ENCODE data around the gene HIGD1C. TPM values are rescaled to one million over a fixed set of nuclear protein-coding genes. Genes with fewer than 3 reads are reported as not detected.

Gene HIGD1C
- total and polyA plus RNA-seq, 7 donors: not detected

- TF ChIP-seq CTCF (IDR thresholded peaks at IDR 0.05): no peak
- TF ChIP-seq POLR2AphosphoS5 (IDR thresholded peaks at IDR 0.05): no peak
- TF ChIP-seq POLR2A (IDR thresholded peaks at IDR 0.05): no peak
- TF ChIP-seq EP300 (IDR thresholded peaks at IDR 0.05): no peak
- Histone ChIP-seq H3K9me3 (no peaks in the 10 kb centered on the region), H3K27me3 (no peaks in the 10 kb centered on the region), H3K4me3 (no peak overlapping the region), H3K4me1 (peaks cover 0 to 33% (median 29%) of the 10 kb centered on the region in 4 donors), H3K36me3 (peaks cover 18 to 63% (median 34%) of the 10 kb centered on the region in 4 donors), H3K27ac (no peak overlapping the region)
- no peak for DNase-seq
- WGBS, 2 donors: 92 to 96% methylated on average over 5 of the region's 5 CpGs
- intact Hi-C loops (cut with DNase I): no loop called here
Observed at GRCh38 chr12:50988871-50989270, 36.5 kb downstream of the HIGD1C start.

DNA sequence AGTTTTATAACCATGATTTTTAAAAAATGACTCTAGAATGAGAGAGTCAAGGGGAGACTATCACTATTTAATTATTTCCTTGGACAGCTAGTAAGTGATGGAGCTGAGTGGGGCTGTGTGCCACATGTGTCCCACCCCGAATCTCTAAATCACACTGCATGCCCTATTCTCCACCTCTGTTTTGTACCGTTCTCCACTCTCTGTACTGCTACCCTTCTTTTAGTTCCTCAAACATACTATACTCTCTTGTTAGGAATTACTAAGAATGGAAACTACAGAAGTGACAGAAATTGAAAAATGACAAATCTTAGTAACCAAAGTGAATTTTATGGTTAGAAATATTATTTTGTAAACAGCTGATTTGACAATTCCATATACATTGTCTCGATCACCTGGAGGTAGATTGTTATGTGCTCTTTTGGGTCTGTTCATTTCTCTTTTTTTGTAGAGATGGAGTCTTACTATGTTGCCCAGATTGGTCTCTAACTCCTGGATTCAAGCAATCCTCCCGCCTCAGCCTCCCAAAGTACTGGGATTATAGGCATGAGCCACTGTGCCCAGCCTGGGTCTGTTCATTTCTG, 37.9 kb downstream of the HIGD1C start:
- TF ChIP-seq CTCF (IDR thresholded peaks at IDR 0.05): no peak
- TF ChIP-seq POLR2A (IDR thresholded peaks at IDR 0.05): no peak
- no peak for TF ChIP-seq POLR2AphosphoS5 (IDR thresholded peaks at IDR 0.05)
- TF ChIP-seq EP300 (IDR thresholded peaks at IDR 0.05): no peak
- intact Hi-C loops (cut with DNase I): no loop called here
- Histone ChIP-seq H3K4me3 (no peak overlapping the region), H3K9me3 (no peaks in the 10 kb centered on the region), H3K36me3 (peaks cover 28 to 75% (median 39%) of the 10 kb centered on the region in 4 donors), H3K27me3 (no peaks in the 10 kb centered on the region), H3K27ac (no peak overlapping the region), H3K4me1 (peaks cover 0 to 21% (median 18%) of the 10 kb centered on the region in 4 donors)
- no peak for DNase-seq
- 84 to 92% methylated on average over 4 of the region's 4 CpGs for WGBS, 2 donors

DNA sequence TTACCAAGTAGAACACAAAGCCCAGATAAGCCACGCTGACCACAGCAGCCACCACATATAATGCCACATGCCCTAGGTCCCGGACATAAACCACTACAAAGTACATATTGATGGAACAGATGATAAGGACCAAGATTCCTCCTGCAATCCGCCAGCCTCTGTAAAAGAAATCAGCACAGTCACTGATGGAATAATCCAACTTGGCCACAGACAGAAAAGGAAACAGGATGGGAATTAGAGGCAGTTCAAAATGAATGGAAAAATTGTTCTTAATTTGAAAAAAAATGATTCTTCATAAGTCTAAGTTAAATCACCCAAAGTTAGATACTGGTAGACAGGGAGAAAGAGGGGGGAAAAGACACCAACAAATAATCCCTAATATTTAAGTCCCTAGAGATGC, 38.4 kb downstream of the HIGD1C start:
- no peak overlapping the region for H3K27ac ChIP-seq
- intact Hi-C loops (cut with DNase I): no loop called here
- no peak for DNase-seq
- peaks cover 0 to 16% (median 13%) of the 10 kb centered on the region in 4 donors for H3K4me1 ChIP-seq
- H3K36me3 ChIP-seq: peaks cover 28 to 81% (median 41%) of the 10 kb centered on the region in 4 donors
- TF ChIP-seq POLR2AphosphoS5 (IDR thresholded peaks at IDR 0.05) (no peak), EP300 (IDR thresholded peaks at IDR 0.05) (no peak), POLR2A (IDR thresholded peaks at IDR 0.05) (no peak), CTCF (IDR thresholded peaks at IDR 0.05) (no peak)
- H3K4me3 ChIP-seq: no peak overlapping the region
- no peaks in the 10 kb centered on the region for H3K27me3 ChIP-seq
- 88 to 90% methylated on average over 3 of the region's 3 CpGs for WGBS, 2 donors
- H3K9me3 ChIP-seq: no peaks in the 10 kb centered on the region

DNA sequence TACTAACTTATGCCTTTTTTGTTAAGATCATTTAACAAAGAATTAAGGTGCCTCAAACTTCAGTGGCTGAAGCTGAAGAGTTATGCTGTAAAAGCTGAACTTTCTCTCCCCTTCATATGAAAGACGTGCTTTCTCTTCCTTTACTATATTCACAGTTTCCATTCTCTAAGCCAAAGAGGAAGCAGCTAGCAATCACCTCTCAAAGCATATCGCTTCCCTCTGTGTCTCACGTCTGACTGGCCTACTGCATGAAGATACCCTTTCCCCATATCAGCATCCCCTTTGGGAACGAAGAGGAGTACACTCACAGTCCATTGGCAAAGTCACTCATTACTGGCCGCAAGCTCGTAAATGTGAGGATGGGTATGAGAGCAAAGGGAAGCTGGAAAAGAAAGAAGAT, 38.9 kb downstream of the HIGD1C start:
- H3K4me1 ChIP-seq: peaks cover 0 to 11% (median 8%) of the 10 kb centered on the region in 4 donors
- no peaks in the 10 kb centered on the region for H3K27me3 ChIP-seq
- H3K9me3 ChIP-seq: no peaks in the 10 kb centered on the region
- peaks cover 28 to 86% (median 43%) of the 10 kb centered on the region in 4 donors for H3K36me3 ChIP-seq
- H3K27ac ChIP-seq: no peak overlapping the region
- intact Hi-C loops (cut with DNase I): no loop called here
- no peak overlapping the region for H3K4me3 ChIP-seq
- TF ChIP-seq POLR2A (IDR thresholded peaks at IDR 0.05) (no peak), EP300 (IDR thresholded peaks at IDR 0.05) (no peak), POLR2AphosphoS5 (IDR thresholded peaks at IDR 0.05) (no peak), CTCF (IDR thresholded peaks at IDR 0.05) (no peak)
- 79 to 87% methylated on average over 6 of the region's 6 CpGs for WGBS, 2 donors
- no peak for DNase-seq

DNA sequence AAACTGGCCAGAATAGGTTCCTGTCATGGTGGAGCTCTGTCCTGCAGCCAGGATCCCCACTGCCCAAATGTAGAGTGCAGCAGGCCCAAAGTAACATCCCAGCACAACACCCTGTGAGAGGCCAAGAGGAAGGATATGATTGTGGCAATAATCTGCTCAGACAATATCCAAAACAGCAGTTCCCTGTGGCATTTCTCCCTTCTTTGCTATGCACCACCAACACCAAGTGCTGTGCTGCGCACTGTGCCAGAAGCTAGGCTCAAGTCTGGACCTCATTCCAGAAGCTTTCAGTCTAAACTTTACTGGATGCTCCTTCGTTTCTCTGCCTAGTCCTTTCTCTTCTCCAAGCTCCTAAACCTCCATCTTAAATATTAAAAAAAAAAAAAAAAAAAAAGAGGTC, 40.5 kb downstream of the HIGD1C start:
- Histone ChIP-seq H3K27ac (no peak overlapping the region), H3K36me3 (peaks cover 28 to 93% (median 48%) of the 10 kb centered on the region in 4 donors), H3K9me3 (no peaks in the 10 kb centered on the region), H3K4me3 (no peak overlapping the region), H3K4me1 (peaks cover 0 to 5% (median 0%) of the 10 kb centered on the region in 4 donors), H3K27me3 (no peaks in the 10 kb centered on the region)
- WGBS, 2 donors: 42 to 61% methylated on average over 2 of the region's 2 CpGs
- no peak for DNase-seq
- intact Hi-C loops (cut with DNase I): no loop called here
- no peak for TF ChIP-seq CTCF (IDR thresholded peaks at IDR 0.05)
- no peak for TF ChIP-seq EP300 (IDR thresholded peaks at IDR 0.05)
- no peak for TF ChIP-seq POLR2A (IDR thresholded peaks at IDR 0.05)
- no peak for TF ChIP-seq POLR2AphosphoS5 (IDR thresholded peaks at IDR 0.05)
